ENCODE results near the gene PLA2G4B. TPM values are rescaled to one million over a fixed set of nuclear protein-coding genes. Genes with fewer than 3 reads are reported as not detected.

PLA2G4B gene
- total and polyA plus RNA-seq, 10 of the 15 experiments (the other 5 are each of a cell fraction or from before 2014, with no cell fraction given), result 0.22 to 6.6 (median 2.9) TPM

DNA sequence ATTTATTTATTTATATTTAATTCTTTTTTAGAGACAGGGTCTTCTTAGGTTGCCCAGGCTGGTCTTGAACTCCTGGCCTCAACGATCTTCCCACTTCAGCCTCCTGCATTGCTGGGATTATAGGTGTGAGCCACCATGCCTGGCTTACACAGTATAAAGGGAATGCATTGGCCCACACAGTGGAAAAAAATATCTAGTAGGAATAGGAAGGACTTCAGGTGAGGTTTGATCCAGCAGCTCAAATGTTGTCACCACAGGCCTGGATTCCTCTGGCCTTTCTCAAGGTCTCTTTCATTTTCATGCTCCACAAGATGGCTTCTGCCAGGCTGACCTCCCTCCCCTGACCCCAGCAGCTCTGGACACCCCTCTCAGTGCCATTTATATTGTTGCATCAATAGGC is 57.3 kb downstream of the PLA2G4B start:
- ChIA-PET CTCF (interaction anchor here (0.7 to 2.6 kb wide), 3 partner anchors 9 to 123 kb away, joined by 3 to 16 read pairs (median 8); no protein-coding TSS in a partner anchor), SMC1A (ENCODE audit: uncharacterized antibody, unreplicated experiment) (no interaction called here), POLR2A (no interaction called here), RAD21 (ENCODE audit: unreplicated experiment) (interaction anchor here (0.6 kb wide), 1 partner anchor 94 kb away, joined by 3 read pairs; no protein-coding TSS in a partner anchor)
- ATAC-seq, result no peak
- Histone ChIP-seq H3K4me2 (ENCODE audit: control insufficient read depth, insufficient read depth) (no peak overlapping the region), H3K4me3 (no peak overlapping the region), H2AFZ (ENCODE audit: control insufficient read depth, low read depth, low read length) (no peak overlapping the region), H3K9me3 (replicated peaks; ENCODE audit: control insufficient read depth, insufficient read depth, low read length) (no peaks in the 10 kb centered on the region), H3K4me1 (ENCODE audit: control insufficient read depth, insufficient read depth, low read length) (peaks cover 15% of the 10 kb centered on the region), H3K27me3 (replicated peaks in 1 of 2; ENCODE audit: control insufficient read depth in 2 of 2, insufficient read depth in 2 of 2, low read length in 1 of 2) (no peaks in the 10 kb centered on the region), H3K27ac (ENCODE audit: control insufficient read depth, insufficient read depth) (no peak overlapping the region), H3K36me3 (ENCODE audit: control insufficient read depth in 2 of 2, insufficient read depth in 2 of 2, low read length in 1 of 2) (peaks cover 13 to 18% of the 10 kb centered on the region in 2 experiments), H3K79me2 (ENCODE audit: control insufficient read depth, insufficient read depth, low read length) (no peaks in the 10 kb centered on the region), H3K9ac (ENCODE audit: control insufficient read depth, insufficient read depth, low read length) (no peak overlapping the region), H4K20me1 (ENCODE audit: control insufficient read depth, insufficient read depth) (no peaks in the 10 kb centered on the region)
- no TSS peak for BruUV-seq (replicated peaks)
- in situ Hi-C loops (cut with MboI), result no loop called here
- no peak for FAIRE-seq
- intact Hi-C loops (cut with micrococcal nuclease; ENCODE audit: unreplicated experiment), result no loop called here
- 90% methylated on average over 1 of the region's 1 CpG for WGBS (ENCODE audit: insufficient coverage, insufficient replicate concordance, low lambda C conversion rate, missing lambda C conversion rate)
- TF ChIP-seq ZNF622 (IDR thresholded peaks at IDR 0.05) (no peak), TARDBP (IDR thresholded peaks at IDR 0.05; ENCODE audit: borderline replicate concordance) (no peak), NR2C2 (IDR thresholded peaks at IDR 0.05; ENCODE audit: borderline replicate concordance, control insufficient read depth, insufficient read length, low read depth) (no peak), ZNF384 (IDR thresholded peaks at IDR 0.05; ENCODE audit: borderline replicate concordance, low read depth, low read length) (no peak), MEF2A (IDR thresholded peaks at IDR 0.05; ENCODE audit: insufficient read depth, low read depth, low read length) (no peak), YY1 (IDR thresholded peaks at IDR 0.05; ENCODE audit: low read depth, low read length) (no peak)
- TF ChIP-seq, protein P1, sequence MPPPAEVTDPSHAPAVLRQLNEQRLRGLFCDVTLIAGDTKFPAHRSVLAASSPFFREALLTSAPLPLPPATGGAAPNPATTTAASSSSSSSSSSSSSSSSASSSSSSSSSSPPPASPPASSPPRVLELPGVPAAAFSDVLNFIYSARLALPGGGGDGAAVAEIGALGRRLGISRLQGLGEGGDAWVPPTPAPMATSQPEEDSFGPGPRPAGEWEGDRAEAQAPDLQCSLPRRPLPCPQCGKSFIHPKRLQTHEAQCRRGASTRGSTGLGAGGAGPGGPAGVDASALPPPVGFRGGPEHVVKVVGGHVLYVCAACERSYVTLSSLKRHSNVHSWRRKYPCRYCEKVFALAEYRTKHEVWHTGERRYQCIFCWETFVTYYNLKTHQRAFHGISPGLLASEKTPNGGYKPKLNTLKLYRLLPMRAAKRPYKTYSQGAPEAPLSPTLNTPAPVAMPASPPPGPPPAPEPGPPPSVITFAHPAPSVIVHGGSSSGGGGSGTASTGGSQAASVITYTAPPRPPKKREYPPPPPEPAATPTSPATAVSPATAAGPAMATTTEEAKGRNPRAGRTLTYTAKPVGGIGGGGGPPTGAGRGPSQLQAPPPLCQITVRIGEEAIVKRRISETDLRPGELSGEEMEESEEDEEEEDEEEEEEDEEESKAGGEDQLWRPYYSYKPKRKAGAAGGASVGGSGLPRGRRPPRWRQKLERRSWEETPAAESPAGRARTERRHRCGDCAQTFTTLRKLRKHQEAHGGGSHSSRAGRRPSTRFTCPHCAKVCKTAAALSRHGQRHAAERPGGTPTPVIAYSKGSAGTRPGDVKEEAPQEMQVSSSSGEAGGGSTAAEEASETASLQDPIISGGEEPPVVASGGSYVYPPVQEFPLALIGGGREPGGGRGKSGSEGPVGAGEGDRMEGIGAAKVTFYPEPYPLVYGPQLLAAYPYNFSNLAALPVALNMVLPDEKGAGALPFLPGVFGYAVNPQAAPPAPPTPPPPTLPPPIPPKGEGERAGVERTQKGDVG (CRISPR knock-in tag; IDR thresholded peaks at IDR 0.05), result no peak
- no peak for DNase-seq (ENCODE audit: low read depth, low spot score)

Data from GM12878 (cell line).